Astrocyte of the spinal cord (primary cell): ENCODE measurements around the gene MTCL1.
A peak's percentile ranks its signal among the peaks of the same experiment; 100 is the strongest.

Source experiments
- DNase-seq: peaks from one replicate; pipeline ENCODE4 v3.0.0; 2011; ENCODE audit warnings: low read depth, low spot score
- H3K4me3 ChIP-seq: 2 replicates; pipeline ENCODE4 v1.5.1; 2011; ENCODE audit warnings: low read depth, mild to moderate bottlenecking, low read length, moderate library complexity
- CTCF ChIP-seq: IDR thresholded peaks from 2 replicates; pipeline ENCODE4 v1.5.1; 2012; ENCODE audit warnings: low read depth, mild to moderate bottlenecking, low read length, inconsistent platforms
- in situ Hi-C: cut with HindIII; loops from 2 replicates; pipeline ENCODE4 v1.10.0; 2017; ENCODE audit warnings: low sequenced_read_pairs

MTCL1 gene

GRCh38 chr18:8703781-8704301 is 1.5 kb upstream of the MTCL1 start:
- no peak for DNase-seq
- no peak for TF ChIP-seq CTCF
- no peak overlapping the region for H3K4me3 ChIP-seq
- in situ Hi-C loops = no loop called here

GRCh38 chr18:8704361-8705237 is 757 bp upstream of the MTCL1 start:
- DNase-seq = peak; percentile 87
- H3K4me3 ChIP-seq = peak overlapping the region; percentile 49
- in situ Hi-C loops = no loop called here
- TF ChIP-seq CTCF = no peak

GRCh38 chr18:8705961-8706790 is 820 bp downstream of the MTCL1 start:
- no peak for DNase-seq
- TF ChIP-seq CTCF = no peak
- H3K4me3 ChIP-seq = peak overlapping the region; percentile 63
- in situ Hi-C loops = no loop called here

- peak overlapping the region; percentile 63 for H3K4me3 ChIP-seq
- DNase-seq = peak; percentile 79
- in situ Hi-C loops = no loop called here
- peak; percentile 44 for TF ChIP-seq CTCF
These were observed 1.6 kb downstream of the MTCL1 start for GRCh38 chr18:8706791-8707555.

- in situ Hi-C loops = no loop called here
- no peak for TF ChIP-seq CTCF
These were observed 2.4 kb downstream of the MTCL1 start for GRCh38 chr18:8707556-8708300.

More at GRCh38 chr18:8707556-8708300, 2.4 kb downstream of the MTCL1 start:
- DNase-seq = peak; percentile 75
- peak overlapping the region; percentile 63 for H3K4me3 ChIP-seq
